ENCODE measurements around the gene SEMA5A. TPM values are rescaled to one million over a fixed set of nuclear protein-coding genes. Genes with fewer than 3 reads are reported as not detected.

Gene SEMA5A
- polyA plus RNA-seq, 1 experiment = 98.4 TPM

- H3K4me3 ChIP-seq (ENCODE audit: low read depth, low read length) = no peak overlapping the region
- no peaks in the 10 kb centered on the region for H3K36me3 ChIP-seq (ENCODE audit: control insufficient read depth, insufficient read depth, low read length)
- TF ChIP-seq CTCF (IDR thresholded peaks at IDR 0.05; ENCODE audit: insufficient read depth, low read depth, low read length) = no peak
- ChIA-PET POLR2A (no interaction called here), CTCF (no interaction called here)
- H3K27me3 ChIP-seq (ENCODE audit: control insufficient read depth, insufficient read depth, low read length) = no peaks in the 10 kb centered on the region
- DNase-seq (ENCODE audit: low read depth) = no peak
Measured at GRCh38 chr5:9025942-9026341, 519.9 kb downstream of the SEMA5A start.

- no peak for DNase-seq (ENCODE audit: low read depth)
- POLR2A ChIA-PET = no interaction called here
Measured at GRCh38 chr5:9020996-9021395, 524.9 kb downstream of the SEMA5A start.

DNA sequence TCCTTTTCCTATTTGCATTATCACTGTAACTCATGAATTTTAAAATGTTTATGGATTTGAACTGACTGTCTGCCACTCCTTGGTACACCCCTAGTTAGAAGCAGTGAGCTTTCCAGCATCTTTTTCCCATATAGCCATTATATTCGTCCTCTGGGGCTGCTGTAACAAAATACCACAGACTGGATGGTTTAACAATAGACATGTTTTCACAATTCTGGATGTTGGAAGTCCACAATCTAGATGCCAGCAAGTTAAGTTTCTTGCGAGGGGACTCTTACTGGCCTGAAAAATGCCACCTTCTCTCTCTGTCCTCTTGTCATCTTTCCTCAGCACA lies 530.0 kb downstream of the SEMA5A start:
- H3K36me3 ChIP-seq (ENCODE audit: control insufficient read depth, insufficient read depth, low read length) = no peaks in the 10 kb centered on the region
- ChIA-PET CTCF (interaction anchor here (0.5 kb wide), 1 partner anchor 1127 kb away, joined by 3 read pairs; no protein-coding TSS in a partner anchor), POLR2A (no interaction called here)
- H3K4me3 ChIP-seq (ENCODE audit: low read depth, low read length) = no peak overlapping the region
- no peaks in the 10 kb centered on the region for H3K27me3 ChIP-seq (ENCODE audit: control insufficient read depth, insufficient read depth, low read length)
- TF ChIP-seq CTCF (IDR thresholded peaks at IDR 0.05; ENCODE audit: insufficient read depth, low read depth, low read length) = no peak
- DNase-seq (ENCODE audit: low read depth) = peak; percentile 16

More at GRCh38 chr5:9020996-9021395, 524.9 kb downstream of the SEMA5A start:
- TF ChIP-seq CTCF (IDR thresholded peaks at IDR 0.05; ENCODE audit: insufficient read depth, low read depth, low read length) = no peak
- Histone ChIP-seq H3K27me3 (ENCODE audit: control insufficient read depth, insufficient read depth, low read length) (no peaks in the 10 kb centered on the region), H3K36me3 (ENCODE audit: control insufficient read depth, insufficient read depth, low read length) (no peaks in the 10 kb centered on the region), H3K4me3 (ENCODE audit: low read depth, low read length) (no peak overlapping the region)
- CTCF ChIA-PET = no interaction called here

GRCh38 chr5:9015260-9015936 lies 530.5 kb downstream of the SEMA5A start:
- ChIA-PET CTCF (interaction anchor here (0.5 kb wide), 1 partner anchor 1127 kb away, joined by 3 read pairs; no protein-coding TSS in a partner anchor), POLR2A (no interaction called here)
- Histone ChIP-seq H3K27me3 (ENCODE audit: control insufficient read depth, insufficient read depth, low read length) (no peaks in the 10 kb centered on the region), H3K36me3 (ENCODE audit: control insufficient read depth, insufficient read depth, low read length) (no peaks in the 10 kb centered on the region), H3K4me3 (ENCODE audit: low read depth, low read length) (no peak overlapping the region)
- TF ChIP-seq CTCF (IDR thresholded peaks at IDR 0.05; ENCODE audit: insufficient read depth, low read depth, low read length) = no peak
- peak; percentile 49 for DNase-seq (ENCODE audit: low read depth)

- DNase-seq (ENCODE audit: low read depth) = no peak
- Histone ChIP-seq H3K27me3 (ENCODE audit: control insufficient read depth, insufficient read depth, low read length) (no peaks in the 10 kb centered on the region), H3K36me3 (ENCODE audit: control insufficient read depth, insufficient read depth, low read length) (no peaks in the 10 kb centered on the region), H3K4me3 (ENCODE audit: low read depth, low read length) (no peak overlapping the region)
- no peak for TF ChIP-seq CTCF (IDR thresholded peaks at IDR 0.05; ENCODE audit: insufficient read depth, low read depth, low read length)
- POLR2A ChIA-PET = interaction anchor here (1.0 kb wide), 1 partner anchor 33 kb away, joined by 3 read pairs; no protein-coding TSS in a partner anchor
- CTCF ChIA-PET = interaction anchor here (0.5 to 1.0 kb wide), 3 partner anchors 43 to 194 kb away, joined by 3 read pairs; no protein-coding TSS in a partner anchor
Measured at GRCh38 chr5:9013147-9013546, 532.7 kb downstream of the SEMA5A start.

Data from BJ (cell line).